CD4-positive, alpha-beta T cell treated with Interleukin-6 at 100 ng/mL for 8 hours (primary cell): ENCODE data around the gene FLT3LG.

Experiments used
- DNase-seq: peaks from one replicate; pipeline ENCODE4 v3.0.0-alpha.2; 2020; ENCODE audit warnings: mixed read lengths, low spot score

The FLT3LG gene

GRCh38 chr19:49515767-49516166 is 41.8 kb downstream of the FLT3LG start:
- no peak for DNase-seq

DNA sequence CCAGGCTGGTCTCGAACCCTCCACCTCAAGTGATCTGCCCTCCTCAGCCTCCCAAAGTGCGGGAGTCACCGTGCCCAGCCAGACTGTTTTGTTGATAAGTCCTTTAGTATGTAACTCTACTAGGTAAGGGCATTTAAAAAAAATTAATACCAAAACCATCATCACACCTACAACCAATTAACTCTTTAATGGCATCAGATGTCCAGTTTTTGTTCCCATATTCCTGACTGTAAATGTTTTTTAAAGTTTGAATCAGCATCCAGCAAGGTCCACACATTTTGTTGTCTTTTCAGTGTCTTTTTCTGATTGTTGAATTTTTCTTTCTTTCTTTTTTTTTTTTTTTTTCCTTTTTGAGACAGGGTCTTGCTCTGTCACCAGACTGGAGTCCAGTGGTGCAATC is 44.0 kb downstream of the FLT3LG start:
- no peak for DNase-seq

DNA sequence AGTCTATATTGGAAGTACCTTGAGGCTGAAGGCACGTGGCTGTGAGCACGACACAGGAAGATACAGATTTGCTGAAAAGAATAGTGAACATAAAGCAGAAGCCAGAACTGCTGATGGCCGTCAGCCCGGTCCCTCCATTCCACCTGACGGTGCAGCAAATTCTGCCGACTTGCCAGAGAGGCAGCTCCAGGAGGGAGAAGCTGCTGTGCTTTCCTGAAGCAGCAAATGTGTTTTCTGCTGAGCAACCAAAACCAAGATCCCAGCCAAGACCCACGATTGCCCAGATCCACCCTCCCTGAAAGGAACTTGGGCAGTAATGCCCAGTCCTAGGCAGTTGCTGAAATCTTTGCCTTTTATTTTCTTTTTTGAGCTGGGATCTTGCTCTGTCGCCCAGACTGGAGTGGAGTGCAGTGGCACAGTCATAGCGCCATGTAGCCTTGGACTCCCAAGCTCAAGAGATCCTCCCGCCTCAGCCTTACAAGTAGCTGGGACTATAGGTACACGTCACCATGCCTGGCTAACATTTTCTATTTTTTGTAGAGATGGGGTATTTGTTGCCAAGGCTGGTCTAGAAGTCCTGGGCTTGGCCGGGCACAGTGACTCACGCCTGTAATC is 46.8 kb downstream of the FLT3LG start:
- DNase-seq, result no peak

GRCh38 chr19:49524812-49525455 is 50.9 kb downstream of the FLT3LG start:
- no peak for DNase-seq

DNA sequence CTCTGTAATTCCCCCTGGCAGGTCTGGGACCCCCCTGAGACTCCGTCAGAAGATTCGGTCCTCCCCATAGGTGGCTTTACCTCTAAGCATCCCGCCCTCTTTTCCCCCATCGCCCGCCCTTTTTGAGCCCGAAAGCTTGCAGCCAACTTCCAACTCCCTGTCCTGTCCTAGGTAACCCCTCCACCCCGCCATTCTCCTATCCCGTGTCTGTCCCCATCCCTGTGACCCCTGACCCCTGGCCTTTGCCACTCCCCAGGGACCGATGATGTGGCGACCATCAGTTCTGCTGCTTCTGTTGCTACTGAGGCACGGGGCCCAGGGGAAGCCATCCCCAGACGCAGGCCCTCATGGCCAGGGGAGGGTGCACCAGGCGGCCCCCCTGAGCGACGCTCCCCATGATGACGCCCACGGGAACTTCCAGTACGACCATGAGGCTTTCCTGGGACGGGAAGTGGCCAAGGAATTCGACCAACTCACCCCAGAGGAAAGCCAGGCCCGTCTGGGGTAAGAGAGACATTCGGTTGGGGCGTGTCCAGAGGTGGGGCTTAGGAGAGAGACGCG is 54.3 kb downstream of the FLT3LG start:
- no peak for DNase-seq

GRCh38 chr19:49530708-49531107 is 56.7 kb downstream of the FLT3LG start:
- no peak for DNase-seq

- DNase-seq, result peak; percentile 72
Measured at GRCh38 chr19:49533551-49534488, 59.8 kb downstream of the FLT3LG start.

DNA sequence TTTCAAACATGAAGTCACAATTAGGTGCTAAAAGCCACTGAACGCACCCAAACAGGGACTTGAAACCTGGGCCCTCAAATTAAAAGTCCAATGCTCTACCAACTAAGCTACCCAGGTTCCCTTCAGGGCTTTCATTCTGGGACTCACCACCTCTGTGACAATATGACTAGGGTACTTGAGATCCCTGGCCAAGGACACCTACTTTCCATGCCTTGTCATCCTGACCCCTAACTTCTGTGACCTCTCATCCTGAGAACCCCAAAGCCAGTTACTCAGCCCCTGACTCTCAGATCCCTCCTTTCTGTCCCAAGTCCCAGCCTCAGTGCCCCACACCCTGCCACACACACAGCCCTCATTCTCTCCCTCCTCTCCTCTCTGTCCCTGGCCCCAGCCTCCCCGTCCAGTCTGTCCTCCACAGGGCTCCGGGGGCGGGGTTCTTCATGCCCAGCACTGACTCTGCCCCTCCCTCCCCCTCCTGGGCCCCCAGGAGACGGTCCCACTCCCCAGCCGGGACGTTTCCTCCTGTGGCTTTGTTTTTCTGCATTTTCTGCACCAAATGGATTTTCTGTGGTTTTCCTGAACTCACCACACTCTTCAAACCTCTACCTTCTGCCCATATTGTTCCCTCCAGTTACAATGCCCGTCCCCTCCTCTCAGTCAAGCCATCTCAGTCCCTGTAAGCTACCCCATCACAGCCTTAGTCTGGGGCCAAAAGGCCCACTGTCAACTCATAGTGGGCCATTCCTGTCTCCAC is 60.8 kb downstream of the FLT3LG start:
- no peak for DNase-seq
